HG03060 (cell line): Measurements from ENCODE around the gene NNAT.

ENCODE experiments used
- ATAC-seq: cut with Tn5 transposase; IDR thresholded peaks from one replicate; pipeline ENCODE4 v1.9.1; 2021; ENCODE audit warnings: low read depth, moderate number of reproducible peaks; ENCODE audit not compliant: unreplicated experiment

Gene NNAT

DNA sequence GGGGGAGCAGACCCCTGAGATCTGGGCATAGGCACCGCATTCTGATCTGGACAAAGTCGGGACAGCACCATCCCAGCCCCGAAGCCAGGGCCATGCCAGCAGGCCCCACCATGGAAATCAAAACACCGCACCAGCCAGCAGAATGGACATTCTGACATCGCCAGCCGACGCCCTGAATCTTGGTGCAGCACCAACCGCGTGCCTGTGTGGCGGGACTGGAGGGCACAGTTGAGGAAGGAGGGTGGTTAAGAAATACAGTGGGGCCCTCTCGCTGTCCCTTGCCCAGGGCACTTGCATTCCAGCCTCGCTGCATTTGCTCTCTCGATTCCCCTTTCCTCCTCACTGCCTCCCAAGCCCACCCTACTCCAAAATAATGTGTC, 2.0 kb downstream of the NNAT start:
- ATAC-seq: no peak

DNA sequence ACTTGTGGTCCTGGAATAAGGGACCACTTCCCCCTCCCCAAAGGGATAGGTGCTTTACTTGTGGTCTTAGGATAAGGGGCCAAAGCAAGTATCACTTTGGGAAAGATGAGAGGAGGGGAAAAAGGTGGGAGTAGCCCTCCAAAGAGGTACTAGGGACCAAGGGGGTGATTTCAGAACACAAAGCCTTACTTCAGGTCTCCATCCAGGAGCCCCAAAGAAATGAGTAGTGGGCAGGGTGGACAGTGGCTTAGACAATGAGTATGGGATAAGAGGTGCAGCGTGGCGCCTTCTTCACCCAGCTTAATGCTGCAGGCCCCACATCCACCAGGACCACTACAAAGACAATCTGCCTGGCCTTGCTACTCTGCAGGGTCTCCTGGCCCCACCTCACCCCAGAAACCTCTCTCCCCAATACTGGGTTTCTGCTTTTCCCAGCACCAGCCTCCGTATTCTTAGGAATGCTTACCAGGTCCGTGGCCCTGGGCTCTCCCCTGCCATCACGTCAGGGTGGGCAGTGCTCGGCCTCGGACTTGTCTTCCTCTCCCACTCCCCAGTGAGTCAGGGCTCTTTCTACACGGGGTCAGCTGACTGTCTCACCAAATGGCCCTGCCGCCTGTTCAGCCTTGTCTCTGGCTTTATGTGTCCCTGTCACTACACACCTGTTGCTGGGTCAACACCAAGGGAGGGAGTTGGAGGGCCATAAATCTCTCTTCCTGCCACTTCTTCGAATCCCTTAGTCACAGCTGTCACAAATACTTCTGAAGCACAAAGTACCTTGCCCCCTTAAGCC, 3.1 kb downstream of the NNAT start:
- ATAC-seq: no peak

DNA sequence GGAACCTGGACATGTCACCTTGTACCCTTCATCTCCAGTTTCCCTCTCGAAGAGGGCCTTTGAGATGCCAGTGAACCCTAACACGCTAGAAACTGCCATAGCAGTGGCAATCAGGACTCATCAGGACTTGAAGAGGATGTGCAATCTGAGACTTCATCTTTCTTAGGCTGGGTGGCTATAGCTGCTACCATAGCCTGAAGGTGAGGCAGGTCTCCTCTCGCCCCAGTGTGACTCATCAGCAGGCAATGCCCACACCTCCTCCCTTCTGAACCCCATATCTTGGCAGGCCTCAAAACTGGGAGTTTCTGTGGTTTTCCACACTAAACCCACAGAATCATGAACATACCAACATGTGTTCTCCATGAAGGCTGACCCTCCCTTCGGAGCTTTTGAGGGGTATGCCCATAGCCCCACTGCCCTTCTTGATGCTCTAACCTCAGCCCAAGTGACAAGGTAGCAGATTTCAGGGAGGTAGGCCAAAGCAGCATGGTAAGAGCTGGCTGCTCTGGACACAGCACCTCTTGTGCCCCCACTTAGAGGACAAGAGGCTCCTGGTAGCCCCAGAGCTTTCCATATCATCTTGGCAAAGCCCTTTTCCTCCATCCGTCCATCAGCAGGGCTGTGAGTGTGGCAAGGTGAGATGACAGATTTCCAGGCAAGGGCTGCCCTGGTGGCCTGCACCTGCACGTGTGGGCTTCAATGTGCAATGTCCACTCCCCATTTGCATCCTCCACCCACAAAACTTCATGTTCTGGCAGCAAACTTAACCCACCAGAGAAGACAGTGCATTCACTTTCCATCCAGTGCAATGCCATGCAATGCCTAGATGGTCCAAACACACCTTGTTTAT, 4.0 kb downstream of the NNAT start:
- no peak for ATAC-seq

DNA sequence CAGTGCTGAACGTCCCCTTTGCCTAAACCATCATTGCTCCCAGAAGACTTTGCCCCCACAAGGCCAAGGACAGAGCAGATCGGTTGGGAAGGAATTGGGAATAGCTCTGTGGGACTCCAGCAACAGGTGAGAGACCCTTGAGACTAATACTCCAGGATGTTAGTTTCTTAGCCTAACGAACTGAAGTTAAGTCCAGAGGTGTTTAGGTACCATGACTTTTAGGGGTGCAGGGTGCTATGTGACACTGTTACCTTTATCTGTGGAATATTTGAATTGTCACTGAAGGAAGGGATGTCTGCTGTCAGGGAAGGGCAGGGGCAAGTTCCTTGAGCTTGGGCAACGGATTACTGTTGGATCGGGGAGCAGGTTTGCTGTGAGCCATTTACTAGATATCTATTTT, 4.8 kb downstream of the NNAT start:
- ATAC-seq: no peak

DNA sequence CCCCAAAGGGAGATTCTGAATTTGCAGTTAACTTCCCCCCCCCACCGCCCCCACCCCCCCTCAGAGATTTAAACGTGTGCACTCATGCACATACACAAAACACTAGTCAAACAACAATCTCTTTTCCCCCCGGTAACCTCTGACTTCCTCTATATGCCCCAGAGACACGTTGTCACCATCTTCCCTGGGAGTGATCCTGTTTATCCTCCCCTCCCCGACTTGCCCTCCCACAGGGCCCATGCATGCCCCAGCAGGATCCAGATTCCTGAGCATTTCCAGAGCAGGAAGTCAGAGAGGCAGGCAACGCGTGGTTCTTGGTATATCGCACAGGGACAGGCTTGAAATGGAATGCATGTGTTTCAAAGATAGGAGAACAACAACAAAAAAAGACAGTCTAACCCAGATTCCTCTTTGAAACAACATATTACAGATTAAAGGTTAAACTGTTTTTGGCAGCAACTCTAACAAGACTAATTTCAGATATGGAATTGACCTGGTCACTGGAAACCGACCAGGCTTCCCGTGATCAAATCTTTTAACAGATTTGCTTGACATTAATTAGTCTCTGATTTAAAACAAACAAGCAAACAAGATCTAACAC, 5.3 kb downstream of the NNAT start:
- no peak for ATAC-seq

DNA sequence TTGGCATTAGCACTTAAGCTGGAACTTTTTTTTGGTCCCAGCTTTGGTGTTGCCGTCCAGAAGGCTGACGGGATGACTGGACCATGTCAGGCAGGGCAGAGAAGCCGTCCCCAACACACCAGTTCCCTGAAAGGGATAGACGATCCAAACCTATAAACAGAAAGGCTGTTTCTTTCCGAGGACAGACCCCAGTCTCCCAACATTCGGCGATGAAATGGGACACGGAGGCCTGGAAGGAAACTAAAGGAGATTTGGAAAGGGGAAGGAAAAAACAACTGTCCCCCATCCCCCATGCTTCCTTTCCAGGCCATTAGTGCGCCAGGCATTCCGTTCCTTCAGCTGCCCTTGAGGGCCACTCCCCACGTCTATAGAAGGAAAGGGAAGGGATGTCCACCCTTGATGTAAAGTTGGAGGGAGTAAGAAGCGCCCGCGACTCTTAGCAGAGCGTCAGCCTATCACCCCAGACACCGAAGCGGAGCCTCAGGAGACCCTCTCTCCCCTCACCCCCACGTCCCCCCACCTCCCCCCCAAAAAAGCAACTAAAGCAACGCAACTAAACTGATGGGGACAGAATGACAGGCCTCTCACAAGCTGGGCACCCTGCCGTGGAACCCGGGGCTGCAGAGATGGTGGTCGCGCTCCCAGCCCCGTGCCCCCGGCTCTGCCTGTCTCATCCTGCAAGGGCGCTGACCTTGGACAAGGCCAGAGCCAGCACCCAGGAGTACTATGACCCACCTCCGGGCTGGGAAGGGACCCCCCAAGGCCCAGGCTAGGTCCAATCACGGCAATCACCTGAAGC, 6.0 kb downstream of the NNAT start:
- no peak for ATAC-seq

DNA sequence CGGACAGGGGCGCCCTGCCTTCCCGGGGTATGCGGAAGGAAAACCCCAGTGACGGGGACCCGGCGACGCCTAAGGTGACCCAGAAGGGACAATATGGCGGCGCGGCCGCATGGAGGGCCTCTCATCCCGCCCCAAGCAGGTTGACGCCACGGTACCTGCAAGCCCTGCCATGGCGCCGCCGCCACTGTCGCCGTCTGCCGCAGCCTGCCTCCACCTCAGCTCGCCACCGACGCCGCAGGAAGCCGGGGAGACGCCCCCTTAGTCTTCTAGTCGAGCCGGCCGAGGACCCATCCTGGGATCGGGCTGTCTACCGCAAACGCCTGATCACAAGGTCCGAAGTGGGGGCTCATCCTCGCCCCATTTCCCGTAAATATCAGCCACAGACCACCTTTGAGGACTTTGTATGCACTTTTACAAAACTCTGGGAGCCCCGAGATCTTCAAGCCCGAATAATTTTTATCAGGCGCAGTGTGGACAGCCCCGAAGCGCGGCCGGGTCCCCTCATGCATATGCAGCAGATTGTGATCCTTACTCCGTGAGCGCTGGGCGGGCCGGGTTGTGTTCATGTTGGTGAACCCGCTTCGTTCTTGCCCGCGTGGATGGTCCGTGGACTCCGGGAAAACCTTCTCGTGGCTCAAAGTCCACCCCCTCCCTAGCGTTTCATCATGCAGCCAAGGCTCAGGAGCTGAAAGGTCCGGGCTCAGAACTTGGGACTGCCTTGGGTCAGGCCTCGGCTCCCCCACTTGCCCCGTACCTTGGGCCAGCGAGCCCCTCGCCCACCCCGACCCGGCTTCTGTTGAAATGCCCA, 6.8 kb downstream of the NNAT start, which contains the start of gene BLCAP:
Gene BLCAP (minus strand): TSS at position 239 of the 808 bp plus-strand sequence. CDS start 8,702 bp downstream, outside the sequence.
- ATAC-seq: no peak

DNA sequence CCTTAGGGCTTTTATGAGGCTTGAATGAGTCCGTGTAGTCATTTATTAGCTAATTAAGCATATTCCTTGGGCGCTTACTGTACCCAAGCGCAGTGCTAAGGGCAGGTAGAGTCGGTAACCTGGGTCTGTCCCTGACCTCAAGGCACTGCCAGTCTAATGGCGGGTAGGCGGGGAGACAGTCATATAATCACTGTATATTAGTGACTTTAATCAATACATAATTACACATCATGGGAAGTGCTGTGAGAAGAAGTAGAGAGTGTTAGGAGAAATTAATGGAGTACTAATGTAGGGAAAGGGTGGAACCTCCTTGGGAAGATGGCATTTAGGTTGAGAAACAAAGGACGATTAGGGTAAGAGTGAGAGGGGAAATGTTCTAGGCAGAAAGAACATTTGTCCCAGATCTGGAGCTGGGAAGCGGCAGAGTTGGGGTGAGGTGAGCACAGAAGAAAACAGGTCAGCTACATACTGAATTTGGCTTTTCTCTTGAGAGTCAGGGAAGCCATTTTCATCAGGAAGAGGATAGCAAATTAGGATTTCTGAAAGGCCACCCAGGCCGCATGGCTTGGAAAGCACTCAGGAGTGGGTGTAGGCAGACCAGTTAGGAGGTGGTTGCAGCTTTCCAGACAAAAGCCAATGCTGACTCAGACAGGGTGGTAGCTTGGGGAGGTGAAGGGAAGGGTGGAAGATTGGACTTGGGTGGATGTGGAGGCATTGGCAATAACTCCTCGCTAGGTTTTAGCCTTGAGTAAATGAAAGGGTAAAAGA, 7.6 kb downstream of the NNAT start:
- ATAC-seq: no peak

DNA sequence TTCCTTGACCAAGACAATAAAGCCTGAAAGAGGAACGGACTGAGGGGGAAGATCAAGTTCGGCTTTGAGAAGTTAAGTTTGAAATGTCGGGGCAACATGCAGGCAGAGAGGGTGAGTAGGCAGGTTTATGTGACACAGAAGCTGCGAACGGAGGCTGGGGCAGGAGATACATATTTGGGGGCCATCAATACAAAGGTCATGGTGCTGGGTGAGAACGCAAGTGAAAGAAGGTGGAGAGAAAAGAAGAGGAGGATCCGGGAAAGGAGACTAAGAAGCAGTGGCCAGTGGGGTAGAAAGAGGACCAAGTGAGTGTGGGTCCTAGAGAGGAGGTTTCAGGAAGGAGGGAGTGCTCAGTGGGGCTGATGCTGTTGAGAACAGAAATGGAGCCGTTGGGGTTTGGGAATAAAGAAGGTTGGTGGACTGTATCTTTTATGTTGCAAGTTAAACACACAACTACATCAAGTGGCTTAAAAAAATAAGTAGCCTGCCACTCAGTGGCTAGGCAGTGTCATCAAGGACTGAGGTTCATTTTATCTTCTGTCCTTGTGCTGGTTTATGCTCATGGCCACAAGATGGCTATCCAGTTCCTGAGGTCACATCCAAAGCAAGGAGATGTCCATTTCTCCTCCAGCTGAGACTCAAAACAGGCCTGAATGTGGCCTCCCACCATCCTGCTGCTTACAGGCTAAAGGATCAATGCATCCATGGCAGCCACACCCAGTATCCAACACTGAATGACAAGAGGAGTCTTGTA, 8.3 kb downstream of the NNAT start:
- ATAC-seq: no peak

DNA sequence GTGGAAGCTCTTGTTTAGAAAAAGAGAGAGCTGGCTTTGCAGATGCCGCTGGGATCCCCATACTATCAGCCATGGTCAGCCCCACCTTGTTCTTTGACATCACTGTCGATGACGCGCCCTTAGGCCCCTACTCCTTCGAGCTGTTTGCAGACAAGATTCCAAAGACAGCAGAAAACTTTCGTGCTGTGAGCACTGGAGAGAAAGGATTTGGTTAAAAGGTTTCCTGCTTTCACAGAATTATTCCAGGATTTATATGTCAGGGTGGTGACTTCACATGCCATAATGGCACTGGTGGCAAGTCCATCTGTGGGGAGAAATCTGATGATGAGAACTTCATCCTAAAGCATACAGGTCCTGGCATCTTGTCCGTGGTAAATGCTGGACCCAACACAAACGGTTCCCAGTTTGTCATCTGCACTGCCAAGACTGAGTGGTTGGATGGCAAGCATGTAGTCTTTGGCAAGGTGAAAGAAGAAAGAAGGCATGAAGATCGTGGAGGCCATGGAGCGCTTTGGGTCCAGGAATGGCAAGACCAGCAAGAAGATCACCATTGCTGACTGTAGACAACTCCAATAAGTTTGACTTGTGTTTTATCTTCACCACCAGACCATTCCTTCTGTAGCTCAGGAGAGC, 9.0 kb downstream of the NNAT start:
- no peak for ATAC-seq

DNA sequence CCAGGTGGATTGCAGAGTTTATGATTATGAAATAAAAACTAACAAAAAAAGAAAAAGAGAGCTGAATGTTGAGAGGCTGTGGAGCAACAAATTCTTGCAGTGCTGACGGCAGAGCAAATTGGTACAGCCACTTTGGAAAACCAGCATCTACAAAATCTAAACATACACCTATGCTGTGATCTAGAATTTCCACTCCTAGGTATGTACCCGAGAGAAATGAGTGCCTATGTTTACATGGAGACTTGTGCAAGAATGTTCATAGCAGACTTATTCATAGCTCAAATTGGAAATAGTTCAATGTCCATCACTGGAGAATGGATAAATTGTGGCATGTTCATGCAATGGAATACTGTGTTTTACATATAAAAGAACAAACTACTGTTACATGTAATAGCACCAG, 9.6 kb downstream of the NNAT start:
- ATAC-seq: no peak

DNA sequence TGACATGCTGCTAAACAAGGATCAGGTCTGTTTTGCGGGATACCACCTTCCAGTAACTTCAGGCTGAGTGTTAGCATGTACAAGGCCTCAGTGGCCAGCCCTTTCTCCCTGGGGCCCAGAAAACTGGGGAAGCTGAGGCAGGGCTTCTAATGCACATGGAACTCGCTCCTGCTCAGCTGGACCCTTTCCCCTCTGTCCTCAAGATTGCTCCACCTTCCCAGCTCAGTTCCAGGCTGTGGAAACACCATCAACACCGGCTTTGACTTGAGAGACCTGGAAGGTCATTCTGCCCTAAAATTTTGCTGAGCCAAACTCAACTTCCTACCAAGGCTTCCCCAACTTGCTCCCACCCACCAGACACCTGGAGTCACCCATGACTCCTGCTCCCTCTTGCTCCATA, 10.8 kb downstream of the NNAT start:
- no peak for ATAC-seq

DNA sequence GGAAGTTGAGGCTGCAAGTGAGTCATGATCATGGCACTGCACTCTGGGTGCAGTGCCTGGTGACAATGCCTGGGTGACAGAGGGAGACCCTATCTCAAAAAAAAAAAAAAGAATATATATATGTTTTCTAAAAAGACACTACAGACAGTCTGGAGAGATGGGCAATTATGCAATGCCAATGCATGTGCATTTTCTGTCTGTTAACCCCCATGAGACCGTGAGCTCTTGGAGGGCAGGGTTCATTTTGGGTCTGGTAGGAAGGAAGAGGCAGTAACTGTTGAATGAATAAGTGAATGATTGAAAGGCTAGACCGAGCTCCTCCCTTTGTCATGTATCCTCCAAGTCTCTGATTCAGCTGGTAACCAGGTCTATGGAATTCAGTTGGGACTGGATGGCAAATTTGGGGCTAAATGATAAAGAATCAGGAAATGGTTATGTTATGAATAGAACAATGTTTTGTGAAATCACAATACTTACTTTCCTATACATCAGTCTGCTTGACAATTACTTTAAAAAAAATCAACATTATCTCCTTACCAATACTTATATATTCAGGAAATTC, 12.2 kb downstream of the NNAT start:
- no peak for ATAC-seq

DNA sequence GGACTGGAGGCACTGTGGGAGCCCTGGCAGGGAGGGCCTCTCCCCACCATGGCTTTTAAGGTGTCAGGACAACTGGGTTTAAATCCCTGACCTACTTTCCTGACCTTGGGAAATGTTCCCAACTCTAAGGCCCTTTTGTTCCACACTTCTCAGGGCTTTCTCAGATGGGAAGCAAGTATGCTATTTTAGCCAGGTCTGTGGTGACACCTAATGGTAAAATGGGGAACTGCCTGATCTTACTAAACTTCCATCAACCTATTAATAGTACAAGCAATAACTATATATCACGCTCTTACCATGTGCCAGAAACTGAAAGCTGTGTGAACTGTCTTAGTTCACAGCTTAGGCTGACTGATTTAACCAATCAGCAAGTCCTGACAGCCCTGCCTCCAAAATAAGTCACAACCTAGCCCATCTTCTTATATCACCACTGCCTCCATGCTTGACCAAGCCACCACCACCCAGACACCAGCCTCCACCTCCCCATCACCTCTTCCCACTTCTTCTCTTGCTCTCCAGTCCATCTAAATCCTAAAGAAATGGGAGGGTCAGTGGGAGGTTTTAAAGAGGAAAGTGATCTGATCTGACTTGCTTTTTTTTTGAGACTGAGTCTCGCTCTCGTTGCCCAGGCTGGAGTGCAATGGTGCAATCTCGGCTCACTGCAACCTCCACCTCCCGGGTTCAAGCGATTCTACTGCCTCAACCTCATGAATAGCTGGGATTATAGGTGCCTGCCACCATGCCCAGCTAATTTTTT, 13.5 kb downstream of the NNAT start:
- peak; percentile 78 for ATAC-seq

DNA sequence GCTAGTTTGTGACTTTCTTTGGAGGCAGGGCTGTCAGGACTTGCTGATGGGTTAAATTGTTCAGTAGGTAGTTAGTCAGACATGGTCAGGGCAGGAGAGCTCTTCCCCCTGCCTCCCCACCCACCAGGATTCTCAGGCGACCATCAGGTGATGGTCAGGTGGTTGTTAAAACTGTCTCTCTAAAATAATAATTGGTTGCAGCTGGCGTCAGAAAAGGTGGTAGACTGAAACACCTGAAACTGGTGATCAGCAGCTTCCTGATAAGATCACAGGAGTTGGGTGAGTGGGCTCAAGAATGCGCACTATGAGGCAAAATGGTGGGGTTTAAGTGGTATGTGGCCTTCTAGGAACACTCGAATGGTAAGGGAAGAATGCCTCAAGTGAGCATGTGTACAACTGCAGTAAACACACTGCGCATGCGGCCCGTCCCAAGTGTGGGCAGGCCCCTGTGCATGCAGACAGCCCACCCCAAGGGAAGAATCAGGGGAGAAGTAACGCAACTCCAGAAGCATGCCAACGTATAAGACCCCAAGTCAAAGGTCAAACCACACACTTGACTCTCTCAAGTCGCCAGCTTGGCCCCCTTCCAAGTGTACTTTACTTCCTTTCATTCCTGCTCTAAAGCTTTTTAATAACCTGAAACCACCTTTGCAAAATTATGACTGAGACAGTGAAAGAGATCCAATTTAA, 14.5 kb downstream of the NNAT start:
- ATAC-seq: no peak

DNA sequence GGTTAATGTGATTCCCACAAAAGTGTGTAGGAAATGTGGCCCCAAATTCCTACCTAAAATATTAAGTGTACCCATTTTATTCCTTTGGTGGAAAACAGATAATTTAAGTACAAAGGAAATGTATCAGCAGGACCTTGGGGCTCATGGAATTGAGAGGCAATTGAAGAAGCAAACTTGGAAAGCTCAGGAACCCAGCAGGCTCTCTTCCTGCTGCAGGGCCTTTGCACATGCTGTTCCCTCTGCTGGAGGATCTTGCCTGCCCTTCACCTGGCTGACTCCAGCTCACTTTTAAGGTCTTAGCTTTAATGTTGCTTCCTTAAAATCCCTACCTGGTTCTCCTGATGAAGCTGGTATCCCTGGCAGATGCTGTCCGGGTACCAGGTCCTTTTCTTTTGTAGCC, 16.5 kb downstream of the NNAT start:
- ATAC-seq: no peak
